Activated T-helper 17 cell treated with anti-CD3 and anti-CD28 coated beads, Interleukin-2, amount 50 U/mL, for 72 hours (primary cell): ENCODE data around the gene GGTLC2. TPM values are rescaled to one million over a fixed set of nuclear protein-coding genes. Genes with fewer than 3 reads are reported as not detected.
"Not testable (repeated sequence)": the region's sequence is repeated elsewhere in the genome, so short reads cannot be mapped to it uniquely, and the experiment has no call there.

ENCODE experiments used
- ATAC-seq: fragments of 150-1000 bp; cut with Tn5 transposase; replicated peaks from 2 replicates; pipeline ENCODE4 v1.10.0; 2021; ENCODE audit warnings: mild to moderate bottlenecking, moderate library complexity
- H3K27ac Mint-ChIP-seq: one replicate; pipeline ENCODE4 v1.8.0; 2022; ENCODE audit warnings: mixed read lengths
- H3K27me3 Mint-ChIP-seq: one replicate; pipeline ENCODE4 v1.8.0; 2022; ENCODE audit warnings: mixed read lengths
- H3K36me3 Mint-ChIP-seq: one replicate; pipeline ENCODE4 v1.8.0; 2022; ENCODE audit warnings: low read depth, mild to moderate bottlenecking, mixed read lengths
- H3K4me1 Mint-ChIP-seq: one replicate; pipeline ENCODE4 v1.8.0; 2022; ENCODE audit warnings: mixed read lengths
- H3K4me3 Mint-ChIP-seq: one replicate; pipeline ENCODE4 v1.8.0; 2022; ENCODE audit warnings: mild to moderate bottlenecking, mixed read lengths
- H3K9me3 Mint-ChIP-seq: one replicate; pipeline ENCODE4 v1.8.0; 2022; ENCODE audit warnings: mixed read lengths
- total RNA-seq, 2 donors: library from RNA; stranded (reverse); gene quantifications; one replicate each; pipeline ENCODE4 v1.2.3, GENCODE V29; 2022

The GGTLC2 gene
- not detected for total RNA-seq

- not testable (repeated sequence) for H3K4me1 Mint-ChIP-seq, H3K4me3 Mint-ChIP-seq, H3K36me3 Mint-ChIP-seq, H3K27ac Mint-ChIP-seq, H3K27me3 Mint-ChIP-seq, ATAC-seq, H3K9me3 Mint-ChIP-seq
These were observed at the start of gene GGTLC2 for GRCh38 chr22:22644314-22644713. TSS of gene GGTLC2 (plus strand) at chr22:22644614. CDS start at chr22:22646346, 1,732 bp downstream.

DNA sequence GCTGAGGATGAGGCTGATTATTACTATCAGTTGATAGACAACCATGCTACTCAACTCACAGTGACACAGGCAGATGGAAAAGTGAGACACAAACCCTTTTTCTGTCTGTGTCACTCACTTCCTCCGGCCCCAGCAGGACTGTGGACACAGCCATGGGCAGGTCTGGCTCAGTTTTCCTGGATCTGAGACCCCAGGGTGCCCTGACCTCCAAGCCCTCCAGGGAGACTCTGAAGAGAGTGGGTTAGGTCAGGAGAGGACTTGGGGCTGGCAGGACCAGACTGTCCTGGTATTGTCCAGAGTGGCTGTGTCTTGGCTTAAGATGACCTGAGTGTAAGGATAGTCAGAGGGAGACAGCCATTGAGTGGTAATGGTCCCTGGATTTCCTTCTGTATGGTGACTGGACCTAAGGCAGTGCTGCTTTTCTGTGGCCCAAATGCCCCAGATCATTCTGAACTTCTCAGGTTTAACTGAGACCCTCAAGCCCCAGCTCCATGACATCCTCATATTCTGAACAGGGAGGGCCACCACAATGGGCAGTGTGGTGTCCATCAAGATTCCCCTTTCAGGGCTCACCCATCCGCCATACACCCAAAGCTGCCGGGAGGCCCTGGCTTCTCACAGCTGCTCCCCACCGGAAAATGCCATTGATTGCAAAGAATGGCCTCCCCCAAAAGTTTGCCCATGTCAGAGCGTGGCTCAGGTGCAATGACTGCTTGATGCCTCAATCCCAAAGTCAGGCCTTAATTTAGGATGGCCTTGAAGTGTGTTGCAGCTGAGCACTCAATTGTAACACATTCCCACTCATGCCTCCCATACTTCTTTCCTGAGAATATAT is 49.2 kb upstream of the GGTLC2 start:
- H3K27ac Mint-ChIP-seq = no peak overlapping the region
- no peaks in the 10 kb centered on the region for H3K9me3 Mint-ChIP-seq
- H3K27me3 Mint-ChIP-seq = peaks cover 7% of the 10 kb centered on the region
- no peaks in the 10 kb centered on the region for H3K4me1 Mint-ChIP-seq
- ATAC-seq = no peak
- H3K36me3 Mint-ChIP-seq = no peaks in the 10 kb centered on the region
- H3K4me3 Mint-ChIP-seq = no peak overlapping the region

GRCh38 chr22:22598144-22598543 is 46.3 kb upstream of the GGTLC2 start:
- ATAC-seq = no peak
- Mint-ChIP-seq H3K9me3 (no peaks in the 10 kb centered on the region), H3K36me3 (no peaks in the 10 kb centered on the region), H3K4me1 (no peaks in the 10 kb centered on the region), H3K27me3 (peaks cover 4% of the 10 kb centered on the region), H3K27ac (no peak overlapping the region), H3K4me3 (no peak overlapping the region)

- Mint-ChIP-seq H3K9me3 (no peaks in the 10 kb centered on the region), H3K4me3 (no peak overlapping the region), H3K4me1 (no peaks in the 10 kb centered on the region), H3K27ac (no peak overlapping the region), H3K27me3 (peaks cover under 1% of the 10 kb centered on the region), H3K36me3 (no peaks in the 10 kb centered on the region)
- no peak for ATAC-seq
These were observed 45.2 kb upstream of the GGTLC2 start for GRCh38 chr22:22599248-22599647.

DNA sequence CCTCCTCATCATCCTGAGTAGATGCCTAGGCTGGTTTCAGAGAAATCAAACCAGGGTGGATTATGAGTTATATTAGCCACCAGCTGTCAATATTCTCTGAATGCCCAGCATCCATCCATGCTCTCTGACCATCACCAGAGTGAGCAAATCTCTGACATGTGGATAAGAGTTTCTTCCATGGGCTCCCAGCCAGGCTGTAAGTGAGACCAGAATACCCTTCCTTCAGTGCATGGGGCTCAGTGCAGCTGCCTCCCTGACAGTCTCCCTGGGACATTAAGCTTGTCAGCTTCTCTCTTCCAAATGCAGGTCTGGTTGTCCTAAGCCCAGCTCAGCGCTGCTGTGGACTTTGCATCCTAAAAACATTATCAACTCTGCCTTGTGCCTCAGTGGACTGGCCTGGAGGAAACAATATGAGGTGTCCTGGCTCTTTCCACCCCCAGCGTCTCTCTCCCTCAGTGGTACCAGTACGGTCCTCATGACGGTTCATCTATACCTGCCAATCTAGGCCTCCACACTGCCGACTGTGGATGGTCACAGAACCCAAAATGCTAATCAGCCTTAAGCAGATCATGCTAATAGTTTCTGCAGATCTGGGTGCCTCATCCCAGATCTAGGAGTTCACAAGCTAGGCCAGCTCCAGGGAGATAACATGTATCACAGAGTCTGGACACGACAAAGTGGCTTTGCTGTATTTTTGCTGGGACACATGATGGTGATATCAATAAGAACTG is 43.7 kb upstream of the GGTLC2 start:
- Mint-ChIP-seq H3K9me3 (no peaks in the 10 kb centered on the region), H3K36me3 (no peaks in the 10 kb centered on the region), H3K27me3 (no peaks in the 10 kb centered on the region), H3K27ac (no peak overlapping the region), H3K4me3 (no peak overlapping the region), H3K4me1 (no peaks in the 10 kb centered on the region)
- no peak for ATAC-seq

GRCh38 chr22:22603470-22603947 is 40.9 kb upstream of the GGTLC2 start:
- no peak overlapping the region for H3K27ac Mint-ChIP-seq
- H3K27me3 Mint-ChIP-seq = peaks cover 3% of the 10 kb centered on the region
- no peaks in the 10 kb centered on the region for H3K4me1 Mint-ChIP-seq
- H3K9me3 Mint-ChIP-seq = no peaks in the 10 kb centered on the region
- ATAC-seq = no peak
- H3K4me3 Mint-ChIP-seq = no peak overlapping the region
- no peaks in the 10 kb centered on the region for H3K36me3 Mint-ChIP-seq

DNA sequence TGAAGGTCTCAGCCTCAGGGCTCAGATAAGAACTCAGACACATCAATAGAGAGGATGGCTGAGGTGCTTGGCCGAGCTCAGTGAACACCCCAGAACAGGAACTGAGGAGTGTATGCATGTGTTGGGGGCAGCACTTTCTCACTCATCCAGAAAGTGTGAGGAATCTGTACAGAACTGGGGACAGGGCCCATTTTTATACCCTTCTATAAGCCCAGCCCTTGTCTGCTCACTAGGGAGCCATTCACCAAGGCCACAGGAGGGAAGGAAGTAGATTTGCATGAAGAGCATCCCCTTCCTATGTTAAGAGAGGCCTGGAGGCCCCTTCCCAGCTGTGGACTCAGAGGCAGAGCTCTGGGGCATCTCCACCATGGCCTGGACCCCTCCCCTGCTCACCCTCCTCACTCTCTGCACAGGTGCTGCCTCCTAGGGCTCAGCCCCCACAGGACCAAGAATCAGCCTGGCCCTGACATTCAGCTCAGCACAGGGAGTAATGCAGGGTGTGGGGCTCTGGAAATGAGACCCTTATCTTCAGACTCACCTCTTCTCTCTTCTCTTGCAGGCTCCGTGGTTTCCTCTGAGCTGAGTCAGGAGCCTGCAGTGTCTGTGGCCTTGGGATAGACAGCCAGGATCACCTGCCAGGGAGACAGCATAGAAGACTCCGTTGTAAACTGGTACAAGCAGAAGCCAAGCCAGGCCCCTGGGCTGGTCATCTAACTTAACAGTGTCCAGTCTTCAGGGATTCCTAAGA is 39.9 kb upstream of the GGTLC2 start:
- no peaks in the 10 kb centered on the region for H3K36me3 Mint-ChIP-seq
- H3K9me3 Mint-ChIP-seq = no peaks in the 10 kb centered on the region
- H3K4me3 Mint-ChIP-seq = no peak overlapping the region
- no peaks in the 10 kb centered on the region for H3K4me1 Mint-ChIP-seq
- ATAC-seq = no peak
- H3K27ac Mint-ChIP-seq = no peak overlapping the region
- H3K27me3 Mint-ChIP-seq = peaks cover 3% of the 10 kb centered on the region

DNA sequence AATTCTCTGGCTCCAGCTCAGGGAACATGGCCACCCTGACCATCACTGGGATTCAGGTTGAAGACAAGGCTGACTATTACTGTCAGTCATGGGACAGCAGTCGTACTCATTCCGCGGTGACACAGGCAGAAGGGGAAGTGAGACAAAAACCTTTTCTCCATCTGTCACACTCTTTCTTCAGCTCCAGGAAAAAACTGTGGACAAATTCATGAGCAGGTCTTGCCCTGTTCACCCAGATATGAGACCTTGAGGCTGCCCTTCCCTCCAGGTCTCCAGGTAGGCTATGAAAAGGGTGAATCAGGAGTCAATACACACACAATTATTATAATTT is 39.4 kb upstream of the GGTLC2 start:
- no peak for ATAC-seq
- Mint-ChIP-seq H3K36me3 (no peaks in the 10 kb centered on the region), H3K4me3 (no peak overlapping the region), H3K27ac (no peak overlapping the region), H3K27me3 (peaks cover 3% of the 10 kb centered on the region), H3K9me3 (no peaks in the 10 kb centered on the region), H3K4me1 (no peaks in the 10 kb centered on the region)

- H3K27me3 Mint-ChIP-seq, H3K9me3 Mint-ChIP-seq, ATAC-seq, H3K27ac Mint-ChIP-seq, H3K36me3 Mint-ChIP-seq, H3K4me3 Mint-ChIP-seq, H3K4me1 Mint-ChIP-seq: not testable (repeated sequence)
These were observed 36.4 kb upstream of the GGTLC2 start for GRCh38 chr22:22608022-22608421.

- H3K36me3 Mint-ChIP-seq = no peaks in the 10 kb centered on the region
- ATAC-seq = no peak
- no peaks in the 10 kb centered on the region for H3K4me1 Mint-ChIP-seq
- H3K27me3 Mint-ChIP-seq = peaks cover 3% of the 10 kb centered on the region
- no peak overlapping the region for H3K27ac Mint-ChIP-seq
- H3K9me3 Mint-ChIP-seq = no peaks in the 10 kb centered on the region
- H3K4me3 Mint-ChIP-seq = no peak overlapping the region
These were observed 35.1 kb upstream of the GGTLC2 start for GRCh38 chr22:22609291-22609690.

GRCh38 chr22:22612516-22612915 is 31.9 kb upstream of the GGTLC2 start:
- H3K9me3 Mint-ChIP-seq = no peaks in the 10 kb centered on the region
- no peak for ATAC-seq
- H3K27me3 Mint-ChIP-seq = no peaks in the 10 kb centered on the region
- no peak overlapping the region for H3K27ac Mint-ChIP-seq
- H3K4me1 Mint-ChIP-seq = peaks cover 8% of the 10 kb centered on the region
- H3K4me3 Mint-ChIP-seq = no peak overlapping the region
- no peaks in the 10 kb centered on the region for H3K36me3 Mint-ChIP-seq

DNA sequence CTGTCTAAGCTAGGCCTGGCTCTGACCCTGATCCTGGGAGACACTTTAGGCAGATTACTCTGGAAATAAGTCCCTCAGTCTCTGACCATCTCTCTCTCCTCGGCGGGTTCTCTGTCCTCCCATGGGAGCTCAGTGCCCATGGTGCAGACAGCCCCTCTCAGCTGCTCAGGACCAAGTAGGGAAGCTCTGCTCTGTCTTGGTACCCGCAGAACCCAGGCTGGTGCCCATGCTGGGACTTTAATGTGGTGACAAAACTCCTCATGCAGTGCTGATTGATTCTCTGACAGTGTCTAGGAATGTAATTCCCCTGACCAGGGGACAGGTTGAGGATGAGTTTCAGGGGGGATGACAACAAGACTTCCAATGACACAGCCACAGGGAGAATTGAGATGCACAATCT is 30.3 kb upstream of the GGTLC2 start:
- H3K27ac Mint-ChIP-seq = no peak overlapping the region
- no peak for ATAC-seq
- peaks cover 8% of the 10 kb centered on the region for H3K4me1 Mint-ChIP-seq
- no peaks in the 10 kb centered on the region for H3K36me3 Mint-ChIP-seq
- no peaks in the 10 kb centered on the region for H3K9me3 Mint-ChIP-seq
- no peak overlapping the region for H3K4me3 Mint-ChIP-seq
- H3K27me3 Mint-ChIP-seq = no peaks in the 10 kb centered on the region

GRCh38 chr22:22616636-22617035 is 27.8 kb upstream of the GGTLC2 start:
- H3K4me1 Mint-ChIP-seq = peaks cover 8% of the 10 kb centered on the region
- peak; percentile 84 for ATAC-seq

DNA sequence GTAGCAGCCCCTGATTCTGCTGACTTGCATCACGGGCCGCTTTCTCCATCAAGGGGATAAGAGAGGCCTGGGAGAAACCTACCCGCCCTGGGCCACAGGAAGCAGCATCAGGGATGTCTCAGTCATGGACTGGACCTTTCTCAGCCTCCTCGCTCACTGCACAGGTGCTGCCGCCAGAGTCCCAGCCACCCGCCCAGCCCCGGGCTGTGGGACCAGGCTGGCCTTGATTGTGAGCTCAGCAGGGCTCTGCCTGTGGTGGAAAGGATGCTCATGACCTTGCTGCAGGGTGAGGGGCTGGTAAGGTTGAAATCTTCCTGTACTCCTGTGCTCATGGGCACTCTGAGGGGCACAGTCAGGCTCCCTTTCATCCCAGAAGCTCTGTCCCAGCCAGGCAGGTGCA is 26.0 kb upstream of the GGTLC2 start:
- Mint-ChIP-seq H3K27ac (no peak overlapping the region), H3K4me3 (no peak overlapping the region), H3K27me3 (no peaks in the 10 kb centered on the region), H3K9me3 (no peaks in the 10 kb centered on the region), H3K36me3 (no peaks in the 10 kb centered on the region), H3K4me1 (peaks cover 8% of the 10 kb centered on the region)
- ATAC-seq = no peak

More at GRCh38 chr22:22616636-22617035, 27.8 kb upstream of the GGTLC2 start:
- H3K36me3 Mint-ChIP-seq = no peaks in the 10 kb centered on the region
- peak overlapping the region; percentile 7 for H3K4me3 Mint-ChIP-seq
- peak overlapping the region; percentile 49 for H3K27ac Mint-ChIP-seq
- no peaks in the 10 kb centered on the region for H3K27me3 Mint-ChIP-seq
- no peaks in the 10 kb centered on the region for H3K9me3 Mint-ChIP-seq
